MCF 10A (cell line): ENCODE results near the gene CHRFAM7A. TPM values are rescaled to one million over a fixed set of nuclear protein-coding genes. Genes with fewer than 3 reads are reported as not detected.
"Not testable (repeated sequence)": the region's sequence is repeated elsewhere in the genome, so short reads cannot be mapped to it uniquely, and the experiment has no call there.

Experiments
- BruUV-seq: library from RNA; stranded (reverse); fragments of 400-500 nt; replicated peaks from 2 replicates; lab custom pipeline; 2021; lab: Mats Ljungman, UMichigan
- CTCF ChIA-PET: fragments of 300-600 bp; sonication (Branson Sonifier 250); formaldehyde crosslinking; extraction: SDS; loops from one replicate; lab custom pipeline; 2021; ENCODE audit warnings: antibody characterized with exemption, inconsistent platforms; lab: Yijun Ruan, JAX
- POLR2A ChIA-PET: fragments of 300-600, 350-650 bp; sonication (Branson Sonifier 250); formaldehyde crosslinking; extraction: SDS; loops from one replicate; lab custom pipeline; 2020; ENCODE audit warnings: antibody characterized with exemption, inconsistent platforms; lab: Yijun Ruan, JAX
- DNase-seq: peaks from one replicate; pipeline ENCODE4 v3.0.0-alpha.2; 2018; ENCODE audit not compliant: unreplicated experiment
- H3K27ac Mint-ChIP-seq: one replicate; pipeline ENCODE4 v1.8.0; 2022; ENCODE audit warnings: mild to moderate bottlenecking, low read depth, mixed read lengths; ENCODE audit not compliant: unreplicated experiment
- H3K27me3 Mint-ChIP-seq: one replicate; pipeline ENCODE4 v1.8.0; 2022; ENCODE audit warnings: mixed read lengths; ENCODE audit not compliant: insufficient read depth, unreplicated experiment
- H3K36me3 Mint-ChIP-seq: one replicate; pipeline ENCODE4 v1.8.0; 2022; ENCODE audit warnings: mild to moderate bottlenecking, moderate library complexity, mixed read lengths; ENCODE audit not compliant: insufficient read depth, unreplicated experiment
- H3K4me1 Mint-ChIP-seq: one replicate; pipeline ENCODE4 v1.8.0; 2022; ENCODE audit warnings: mixed read lengths; ENCODE audit not compliant: insufficient read depth, unreplicated experiment
- H3K4me3 Mint-ChIP-seq: one replicate; pipeline ENCODE4 v1.8.0; 2022; ENCODE audit warnings: mild to moderate bottlenecking, moderate library complexity, mixed read lengths; ENCODE audit not compliant: unreplicated experiment
- H3K9me3 Mint-ChIP-seq: one replicate; pipeline ENCODE4 v1.8.0; 2022; ENCODE audit warnings: mixed read lengths; ENCODE audit not compliant: unreplicated experiment
- intact Hi-C: fragments of 100-400 bp; cut with micrococcal nuclease; formaldehyde crosslinking; loops from 2 replicates; pipeline ENCODE4 v1.14.1; 2022
- total RNA-seq: library from RNA; stranded (reverse); gene quantifications from 2 replicates; pipeline ENCODE4 v1.2.3, GENCODE V29; 2022

The CHRFAM7A gene
- total RNA-seq, 1 experiment from 2014 or later, result 1.9 TPM

DNA sequence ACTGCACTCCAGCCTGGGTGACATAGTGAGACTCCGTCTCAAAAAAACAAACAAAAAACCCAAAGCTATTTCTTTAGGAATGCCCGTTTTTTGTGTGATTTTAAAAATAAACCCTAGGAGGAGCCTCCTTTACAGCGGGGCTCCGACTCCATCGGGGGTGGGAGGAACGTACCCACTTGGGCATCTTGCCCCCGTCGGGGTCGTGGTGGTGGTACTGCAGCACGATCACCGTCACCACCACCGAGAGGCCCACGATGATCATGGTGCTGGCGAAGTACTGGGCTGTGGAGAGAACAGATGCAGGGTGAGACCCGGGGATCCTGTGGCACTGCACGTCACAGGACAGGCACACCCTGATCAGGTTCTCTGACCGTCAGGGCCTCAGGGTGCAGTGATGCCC is 26.1 kb downstream of the CHRFAM7A start:
- CTCF ChIA-PET, H3K27me3 Mint-ChIP-seq, BruUV-seq, H3K36me3 Mint-ChIP-seq, DNase-seq, H3K9me3 Mint-ChIP-seq, H3K4me1 Mint-ChIP-seq, H3K27ac Mint-ChIP-seq, H3K4me3 Mint-ChIP-seq, POLR2A ChIA-PET, intact Hi-C loops: not testable (repeated sequence)

DNA sequence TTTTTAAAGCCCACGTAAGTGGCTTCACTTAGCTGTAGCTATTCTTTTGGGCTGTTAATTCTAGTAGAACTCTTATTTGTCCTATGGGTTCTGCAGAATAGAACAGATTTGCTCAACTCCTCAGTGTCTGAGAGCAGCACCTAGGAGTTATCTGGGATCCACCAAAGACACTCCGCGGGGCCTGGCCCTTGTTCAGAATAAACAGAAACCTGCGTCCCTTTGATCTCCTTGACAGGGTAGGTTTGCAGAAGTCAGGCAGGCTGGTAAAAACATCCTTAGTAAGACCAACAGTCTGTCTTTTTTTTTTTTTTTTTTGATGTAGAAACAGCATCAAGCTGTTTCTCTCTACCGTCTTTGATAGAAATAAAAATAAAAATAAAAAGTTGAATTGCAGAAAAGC is 31.9 kb downstream of the CHRFAM7A start:
- H3K36me3 Mint-ChIP-seq, H3K9me3 Mint-ChIP-seq, H3K4me1 Mint-ChIP-seq, BruUV-seq, intact Hi-C loops, H3K27me3 Mint-ChIP-seq, DNase-seq, H3K27ac Mint-ChIP-seq, H3K4me3 Mint-ChIP-seq, CTCF ChIA-PET, POLR2A ChIA-PET: not testable (repeated sequence)

DNA sequence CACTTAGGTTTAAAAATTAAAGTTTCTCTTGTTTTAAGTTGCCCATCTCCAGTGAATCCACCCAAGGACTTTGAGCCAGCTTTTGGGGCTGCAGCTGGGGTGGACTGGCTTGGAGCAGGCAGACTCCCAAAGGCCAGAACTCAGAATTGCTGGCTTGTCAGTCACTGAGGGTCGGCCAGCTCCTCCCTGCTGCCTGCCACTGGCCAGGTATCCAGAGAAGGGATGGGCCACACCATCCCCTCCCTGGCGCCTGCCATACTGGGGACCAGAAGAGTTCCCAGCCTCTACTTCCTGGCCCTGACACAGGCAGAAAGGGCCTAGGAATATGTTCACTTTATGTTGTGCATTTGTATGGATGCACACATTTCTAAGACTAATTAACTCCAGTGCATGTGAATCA is 32.4 kb downstream of the CHRFAM7A start:
- H3K4me1 Mint-ChIP-seq, H3K36me3 Mint-ChIP-seq, H3K9me3 Mint-ChIP-seq, POLR2A ChIA-PET, DNase-seq, intact Hi-C loops, BruUV-seq, H3K27ac Mint-ChIP-seq, H3K4me3 Mint-ChIP-seq, H3K27me3 Mint-ChIP-seq, CTCF ChIA-PET: not testable (repeated sequence)

DNA sequence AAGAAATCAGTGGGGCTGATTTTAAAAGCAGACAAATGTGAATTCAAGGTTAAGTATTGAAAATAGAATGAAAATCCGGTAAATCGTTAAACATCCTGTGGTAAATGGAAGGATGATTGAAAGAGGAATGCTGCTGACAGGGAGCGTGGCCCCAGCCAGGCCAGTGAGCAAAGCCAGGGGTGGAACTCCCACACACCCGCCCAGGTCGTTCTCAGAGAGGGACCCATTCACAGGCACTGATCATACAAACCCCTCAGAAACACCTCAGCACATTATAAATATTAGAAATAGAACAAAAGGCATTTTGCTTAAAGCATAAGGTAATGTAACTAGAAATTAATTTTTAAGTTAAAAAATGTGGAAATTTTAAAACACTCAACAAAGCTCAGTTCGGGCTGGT is 38.3 kb downstream of the CHRFAM7A start:
- DNase-seq, H3K27ac Mint-ChIP-seq, intact Hi-C loops, H3K4me1 Mint-ChIP-seq, POLR2A ChIA-PET, H3K9me3 Mint-ChIP-seq, BruUV-seq, H3K27me3 Mint-ChIP-seq, CTCF ChIA-PET, H3K4me3 Mint-ChIP-seq, H3K36me3 Mint-ChIP-seq: not testable (repeated sequence)

DNA sequence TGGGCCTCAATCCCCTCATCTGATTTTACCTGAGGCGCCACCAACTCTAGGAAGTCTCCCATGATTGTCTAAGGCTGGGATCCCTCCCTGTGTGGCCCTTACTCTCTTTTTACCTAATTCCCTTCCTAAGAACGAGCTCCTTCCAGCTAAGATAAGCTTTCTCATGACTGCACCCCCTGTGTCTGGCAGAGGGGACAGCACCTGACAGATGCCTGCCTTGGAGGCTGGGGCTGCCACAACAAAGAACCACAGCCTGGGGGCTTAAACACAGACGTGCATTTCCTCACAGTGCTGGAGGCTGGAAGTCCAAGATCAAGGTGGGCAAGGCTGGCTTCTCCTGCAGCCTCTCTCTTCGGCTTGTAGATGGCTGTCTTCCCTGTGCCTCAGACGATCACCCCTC is 43.5 kb downstream of the CHRFAM7A start:
- CTCF ChIA-PET, intact Hi-C loops, H3K27ac Mint-ChIP-seq, H3K27me3 Mint-ChIP-seq, BruUV-seq, H3K36me3 Mint-ChIP-seq, POLR2A ChIA-PET, H3K4me1 Mint-ChIP-seq, DNase-seq, H3K9me3 Mint-ChIP-seq, H3K4me3 Mint-ChIP-seq: not testable (repeated sequence)

DNA sequence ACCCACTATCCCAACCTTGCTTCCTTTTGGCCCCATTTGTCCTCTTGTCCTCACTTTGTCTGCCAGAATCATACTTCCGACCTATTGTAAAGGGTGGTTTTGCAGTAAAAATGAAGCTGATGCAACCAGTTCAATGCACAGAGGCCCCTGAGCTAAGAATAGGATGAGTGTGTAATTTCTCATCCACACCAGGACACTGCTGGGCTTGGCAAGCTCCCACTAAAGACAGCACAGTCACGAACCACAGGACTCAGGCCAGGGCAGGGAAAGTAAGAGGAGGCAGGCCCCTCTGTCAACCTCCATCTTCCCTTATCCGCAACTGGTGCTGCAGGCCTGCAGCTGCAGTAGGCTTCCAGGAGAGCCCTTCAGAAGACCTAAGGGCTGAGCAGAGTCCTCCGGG is 56.8 kb downstream of the CHRFAM7A start:
- POLR2A ChIA-PET, result not testable (repeated sequence)

DNA sequence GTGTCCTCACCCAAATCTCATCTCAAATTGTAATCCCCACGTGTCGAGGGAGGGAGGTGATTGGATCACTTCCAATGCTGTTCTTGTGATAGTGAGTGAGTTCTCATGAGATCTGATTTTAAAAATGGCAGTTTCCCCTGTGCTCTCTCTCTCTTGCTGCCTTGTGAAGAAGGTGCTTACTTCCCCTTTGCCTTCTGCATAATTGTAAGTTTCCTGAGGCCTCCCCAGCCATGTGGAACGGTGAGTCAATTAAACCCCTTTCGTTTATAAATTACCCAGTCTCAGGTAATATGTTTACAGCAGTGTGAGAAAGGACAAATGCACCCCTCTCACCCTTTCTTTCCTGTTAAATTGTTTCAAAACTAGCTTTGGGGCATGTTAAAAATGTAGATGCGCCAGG is 59.2 kb downstream of the CHRFAM7A start:
- intact Hi-C loops, H3K27me3 Mint-ChIP-seq, POLR2A ChIA-PET, CTCF ChIA-PET, H3K27ac Mint-ChIP-seq, BruUV-seq, H3K36me3 Mint-ChIP-seq, H3K9me3 Mint-ChIP-seq, H3K4me3 Mint-ChIP-seq, H3K4me1 Mint-ChIP-seq, DNase-seq: not testable (repeated sequence)

More for the DNA sequence above, 56.8 kb downstream of the CHRFAM7A start:
- CTCF ChIA-PET, H3K27me3 Mint-ChIP-seq, DNase-seq, BruUV-seq, H3K9me3 Mint-ChIP-seq, H3K27ac Mint-ChIP-seq, H3K4me3 Mint-ChIP-seq, H3K4me1 Mint-ChIP-seq, intact Hi-C loops, H3K36me3 Mint-ChIP-seq: not testable (repeated sequence)

DNA sequence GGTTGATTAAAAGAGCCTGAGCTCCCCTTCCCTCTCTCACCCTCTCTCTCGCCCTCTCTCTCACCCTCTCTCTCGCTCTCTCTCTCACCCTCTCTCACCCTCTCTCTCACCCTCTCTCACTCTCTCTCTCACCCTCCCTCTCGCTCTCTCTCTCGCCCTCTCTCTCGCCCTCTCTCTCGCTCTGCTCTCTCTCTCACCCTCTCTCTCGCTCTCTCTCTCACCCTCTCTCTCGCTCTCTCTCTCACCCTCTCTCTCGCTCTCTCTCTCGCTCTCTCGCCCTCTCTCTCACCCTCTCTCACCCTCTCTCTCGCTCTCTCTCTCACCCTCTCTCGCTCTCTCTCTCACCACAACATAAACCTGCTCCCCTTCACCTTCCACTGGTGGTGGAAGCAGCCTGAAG is 67.2 kb downstream of the CHRFAM7A start:
- DNase-seq, BruUV-seq, H3K27ac Mint-ChIP-seq, H3K9me3 Mint-ChIP-seq, H3K4me3 Mint-ChIP-seq, POLR2A ChIA-PET, CTCF ChIA-PET, H3K4me1 Mint-ChIP-seq, H3K36me3 Mint-ChIP-seq, intact Hi-C loops: not testable (repeated sequence)
- H3K27me3 Mint-ChIP-seq, result peaks cover 11% of the 10 kb centered on the region

DNA sequence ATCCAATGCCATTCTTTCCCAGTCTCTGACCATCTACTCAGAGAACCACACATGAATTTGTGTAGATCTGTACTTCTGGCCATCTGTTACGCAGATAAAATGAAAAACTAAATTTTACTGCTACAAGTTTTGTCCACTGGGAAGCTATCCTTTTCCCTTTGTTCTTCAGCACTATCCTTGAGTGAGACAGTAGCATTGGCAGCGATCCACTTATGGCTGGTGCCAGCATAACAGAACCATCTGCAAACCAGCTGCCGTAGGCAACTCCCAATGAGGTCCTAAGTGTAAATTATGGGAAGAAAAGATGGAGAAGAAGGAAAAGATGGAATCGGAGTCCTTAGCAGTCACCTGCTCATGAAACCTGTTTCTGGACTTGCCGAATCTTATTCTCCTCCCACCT is 72.3 kb downstream of the CHRFAM7A start:
- POLR2A ChIA-PET, CTCF ChIA-PET, H3K9me3 Mint-ChIP-seq, H3K4me1 Mint-ChIP-seq, H3K4me3 Mint-ChIP-seq, H3K36me3 Mint-ChIP-seq, H3K27me3 Mint-ChIP-seq, H3K27ac Mint-ChIP-seq, intact Hi-C loops, DNase-seq, BruUV-seq: not testable (repeated sequence)

DNA sequence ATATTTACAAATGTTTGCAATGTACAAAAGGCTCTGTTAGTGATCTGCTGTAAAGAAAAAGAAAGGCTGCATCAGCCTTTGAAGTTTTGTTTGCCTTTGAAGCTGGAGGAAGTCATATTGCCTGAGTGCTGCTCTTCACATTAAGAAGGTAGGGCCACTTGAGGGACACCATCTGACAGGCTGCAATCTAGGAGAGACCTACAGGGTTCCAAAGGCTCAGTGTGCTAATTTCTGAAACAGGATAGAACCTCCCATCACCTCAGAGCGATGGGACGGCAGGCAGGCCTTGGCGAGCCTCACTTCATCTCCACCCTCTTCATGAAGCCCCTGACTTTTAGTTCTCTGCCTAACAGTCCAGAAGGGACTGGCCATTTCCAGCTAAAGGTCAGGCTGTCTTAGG is 77.6 kb downstream of the CHRFAM7A start:
- H3K9me3 Mint-ChIP-seq, BruUV-seq, H3K4me3 Mint-ChIP-seq, CTCF ChIA-PET, H3K27ac Mint-ChIP-seq, intact Hi-C loops, H3K36me3 Mint-ChIP-seq, H3K27me3 Mint-ChIP-seq, H3K4me1 Mint-ChIP-seq, POLR2A ChIA-PET, DNase-seq: not testable (repeated sequence)
